GM23338 (cell line): ENCODE data around the gene HS3ST6. TPM values are rescaled to one million over a fixed set of nuclear protein-coding genes. Genes with fewer than 3 reads are reported as not detected.

Source experiments
- ATAC-seq: fragments of 200-7000 bp; cut with Tn5 transposase; 3 replicates; pipeline ENCODE4 v1.9.1; 2020
- DNase-seq: peaks from one replicate; pipeline ENCODE4 v3.0.0-alpha.2; 2015; ENCODE audit warnings: low spot score
- H2AFZ ChIP-seq: fragments of 200-600 bp; sonication (generic); 2 replicates; pipeline ENCODE4 v1.8.0; 2016; ENCODE audit warnings: antibody characterized with exemption, mild to moderate bottlenecking, moderate library complexity
- H3F3A ChIP-seq: fragments of 200-600 bp; sonication (generic); replicated peaks from 2 replicates; pipeline ENCODE4 v1.8.0; 2017; ENCODE audit warnings: antibody characterized with exemption, mixed run types, low read depth
- H3K27ac ChIP-seq: fragments of 200-600 bp; sonication (generic); 2 replicates; pipeline ENCODE4 v1.6.1; 2016; ENCODE audit warnings: low read depth
- H3K27me3 ChIP-seq: fragments of 200-600 bp; sonication (generic); 2 replicates; pipeline ENCODE4 v1.8.0; 2016; ENCODE audit warnings: mild to moderate bottlenecking, mixed run types, moderate library complexity; ENCODE audit not compliant: insufficient read depth
- H3K36me3 ChIP-seq: fragments of 200-600 bp; sonication (generic); 2 replicates; pipeline ENCODE4 v1.8.0; 2016; ENCODE audit warnings: mild to moderate bottlenecking; ENCODE audit not compliant: insufficient read depth
- H3K4me1 ChIP-seq: fragments of 200-600 bp; sonication (generic); 2 replicates; pipeline ENCODE4 v1.8.0; 2016; ENCODE audit warnings: mild to moderate bottlenecking, moderate library complexity; ENCODE audit not compliant: insufficient read depth
- H3K4me2 ChIP-seq: fragments of 200-600 bp; sonication (generic); 2 replicates; pipeline ENCODE4 v1.7.1; 2017; ENCODE audit warnings: mixed run types
- H3K4me3 ChIP-seq: fragments of 200-600 bp; sonication (generic); 2 replicates; pipeline ENCODE4 v1.6.1; 2016; ENCODE audit warnings: mixed run types
- H3K79me2 ChIP-seq: fragments of 200-600 bp; sonication (generic); replicated peaks from 2 replicates; pipeline ENCODE4 v1.8.0; 2017; ENCODE audit warnings: mild to moderate bottlenecking; ENCODE audit not compliant: insufficient read depth
- H3K9me2 ChIP-seq: fragments of 200-600 bp; sonication (generic); 2 replicates; pipeline ENCODE4 v1.8.0; 2017; ENCODE audit not compliant: insufficient read depth
- H4K20me1 ChIP-seq: fragments of 200-600 bp; sonication (generic); replicated peaks from 2 replicates; pipeline ENCODE4 v1.8.0; 2017; ENCODE audit warnings: mild to moderate bottlenecking; ENCODE audit not compliant: insufficient read depth
- H3K27ac Mint-ChIP-seq: 2 replicates; pipeline ENCODE4 v1.8.0; 2020; ENCODE audit warnings: inconsistent platforms, mild to moderate bottlenecking, moderate library complexity, mixed read lengths
- H3K27me3 Mint-ChIP-seq: 3 replicates; pipeline ENCODE4 v1.8.0; 2022; ENCODE audit warnings: low read depth, mild to moderate bottlenecking, moderate library complexity, mixed read lengths, inconsistent platforms; ENCODE audit not compliant: insufficient read depth, poor library complexity
- H3K36me3 Mint-ChIP-seq: 3 replicates; pipeline ENCODE4 v1.8.0; 2021; ENCODE audit warnings: low read depth, mild to moderate bottlenecking, inconsistent platforms, moderate library complexity, mixed read lengths
- H3K4me1 Mint-ChIP-seq: 3 replicates; pipeline ENCODE4 v1.8.0; 2020; ENCODE audit warnings: mild to moderate bottlenecking, inconsistent platforms, mixed read lengths
- H3K4me3 Mint-ChIP-seq: 3 replicates; pipeline ENCODE4 v1.8.0; 2021; ENCODE audit warnings: moderate library complexity, mild to moderate bottlenecking, inconsistent platforms, mixed read lengths
- H3K9me3 Mint-ChIP-seq: 3 replicates; pipeline ENCODE4 v1.8.0; 2020; ENCODE audit warnings: moderate library complexity, mild to moderate bottlenecking, inconsistent platforms, mixed read lengths
- CTCF ChIP-seq, 2 experiments: fragments of 200-600 bp in 1 of 2; sonication (generic) in 1 of 2; conservative IDR thresholded peaks; 2 replicates each; pipeline versions ENCODE4 v1.5.1 to v1.6.1; 2016 to 2017; ENCODE audit warnings: antibody characterized with exemption in 2 of 2, low read depth in 2 of 2, mild to moderate bottlenecking in 2 of 2, moderate library complexity in 1 of 2
- EZH2phosphoT487 ChIP-seq: fragments of 200-600 bp; sonication (generic); IDR thresholded peaks from one replicate; pipeline ENCODE4 v1.8.1; 2018; ENCODE audit warnings: antibody characterized with exemption; ENCODE audit not compliant: unreplicated experiment
- NANOG ChIP-seq: IDR thresholded peaks from 2 replicates; pipeline ENCODE4 v1.6.1; 2016; ENCODE audit warnings: antibody characterized with exemption, borderline replicate concordance
- ZNF462 ChIP-seq: fragments of 250-450 bp; sonication (Bioruptor Pico); IDR thresholded peaks from 2 replicates; pipeline ENCODE4 v1.5.0; 2020; ENCODE audit warnings: mild to moderate bottlenecking, moderate library complexity
- polyA plus RNA-seq: library from polyadenylated mRNA; unstranded; fragments of >200 nt; fragmentation: Nextera tagmentation; extraction: Ambion mirVana; gene quantifications from 2 replicates; pipeline ENCODE4 v1.2.1, GENCODE V29; 2016
- total RNA-seq: library from RNA; depleted of rRNA; stranded (reverse); fragments of >200 nt; shearing (Covaris generic); gene quantifications from 2 replicates; pipeline ENCODE4 v1.2.3, GENCODE V29; 2014
- TF ChIP-seq, protein P1 (sequence below): IDR thresholded peaks from 2 replicates; pipeline ENCODE4 v1.6.1; 2016; ENCODE audit warnings: antibody characterized with exemption

The HS3ST6 gene
- total and polyA plus RNA-seq, 2 experiments from 2014 or later = 0.21 TPM; not detected in 1

GRCh38 chr16:1917056-1917664 lies 1.1 kb downstream of the HS3ST6 start (continued):
- TF ChIP-seq CTCF (conservative IDR thresholded peaks at IDR 0.05; ENCODE audit: low read depth in 2 of 2) (no peak), NANOG (no peak), EZH2phosphoT487 (no peak)
- TF ChIP-seq, protein P1, sequence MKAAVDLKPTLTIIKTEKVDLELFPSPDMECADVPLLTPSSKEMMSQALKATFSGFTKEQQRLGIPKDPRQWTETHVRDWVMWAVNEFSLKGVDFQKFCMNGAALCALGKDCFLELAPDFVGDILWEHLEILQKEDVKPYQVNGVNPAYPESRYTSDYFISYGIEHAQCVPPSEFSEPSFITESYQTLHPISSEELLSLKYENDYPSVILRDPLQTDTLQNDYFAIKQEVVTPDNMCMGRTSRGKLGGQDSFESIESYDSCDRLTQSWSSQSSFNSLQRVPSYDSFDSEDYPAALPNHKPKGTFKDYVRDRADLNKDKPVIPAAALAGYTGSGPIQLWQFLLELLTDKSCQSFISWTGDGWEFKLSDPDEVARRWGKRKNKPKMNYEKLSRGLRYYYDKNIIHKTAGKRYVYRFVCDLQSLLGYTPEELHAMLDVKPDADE = no peak

- Histone ChIP-seq H3K27ac (no peak overlapping the region), H3K27me3 (peaks cover 62% of the 10 kb centered on the region), H3K79me2 (no peaks in the 10 kb centered on the region), H2AFZ (no peak overlapping the region), H3K4me1 (peaks cover 27% of the 10 kb centered on the region), H3K4me2 (peak overlapping the region; percentile 82), H3K4me3 (peak overlapping the region; percentile 54; the same call in 1 of the 2 replicates), H3K36me3 (no peaks in the 10 kb centered on the region), H3F3A (0 out of 2 replicates have a peak, but pooled peaks cover 6% of the 10 kb centered on the region), H4K20me1 (no peaks in the 10 kb centered on the region), H3K9me2 (no peaks in the 10 kb centered on the region)
- peaks cover 70% of the 10 kb centered on the region for H3K27me3 Mint-ChIP-seq
- H3K27ac Mint-ChIP-seq = no peak overlapping the region
- peak in 1 of 2 experiments; percentile 23; a peak in 1 of 4 replicates for TF ChIP-seq CTCF (conservative IDR thresholded peaks at IDR 0.05; ENCODE audit: low read depth in 2 of 2)
- no peak for TF ChIP-seq ZNF462 (CRISPR knock-in tag)
- H3K4me1 Mint-ChIP-seq = peaks cover 31% of the 10 kb centered on the region
- peak overlapping the region; percentile 66 for H3K4me3 Mint-ChIP-seq
- no peaks in the 10 kb centered on the region; the same call in 2 of the 3 replicates for H3K36me3 Mint-ChIP-seq
- peak; percentile 26 for ATAC-seq
- DNase-seq = peak; percentile 57
- H3K9me3 Mint-ChIP-seq = no peaks in the 10 kb centered on the region
Measured at GRCh38 chr16:1916640-1916990, 1.6 kb downstream of the HS3ST6 start.
